Myometrial cell (primary cell): ENCODE results near the gene PPP1R2B. TPM values are rescaled to one million over a fixed set of nuclear protein-coding genes. Genes with fewer than 3 reads are reported as not detected.

Experiments
- total RNA-seq: library from RNA; depleted of rRNA; stranded (reverse); fragments of >200 nt; gene quantifications from 2 replicates; pipeline ENCODE4 v1.2.3, GENCODE V29; 2015

Gene PPP1R2B
- not detected in 2 replicates for total RNA-seq

DNA sequence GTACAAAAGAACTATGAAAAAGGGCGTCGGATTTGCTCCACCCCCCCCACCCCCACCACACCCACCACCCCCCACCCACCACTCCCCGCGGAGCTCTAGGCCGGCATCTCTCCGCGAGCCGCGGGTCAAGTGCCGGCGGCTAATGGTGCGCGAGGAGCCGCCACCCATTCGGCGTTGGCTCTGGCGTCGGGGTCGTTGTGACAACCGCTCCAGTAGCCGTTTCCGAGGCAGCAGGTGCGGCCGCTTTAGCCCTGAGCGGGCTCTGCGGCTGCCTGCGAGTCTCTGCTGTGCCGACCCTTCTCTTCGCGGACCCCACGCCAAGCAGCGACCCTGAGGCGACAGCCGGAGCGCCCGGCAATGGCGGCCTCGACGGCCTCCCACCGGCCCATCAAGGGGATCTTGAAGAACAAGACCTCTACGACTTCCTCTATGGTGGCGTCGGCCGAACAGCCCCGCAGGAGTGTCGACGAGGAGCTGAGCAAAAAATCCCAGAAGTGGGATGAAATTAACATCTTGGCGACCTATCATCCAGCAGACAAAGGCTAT, at the start of gene PPP1R2B:
TSS of gene PPP1R2B (plus strand) at position 90 of the 546 bp plus-strand sequence. CDS start at position 358, 268 bp downstream.

Other genes starting within 250 kb of the PPP1R2B start
- gene TIMD4, start 112.9 kb downstream of the PPP1R2B start, total RNA-seq: not detected in 2 replicates
- gene HAVCR1, start 208.8 kb downstream of the PPP1R2B start, total RNA-seq: not detected in 2 replicates